ENCODE data around the gene B3GALT5. TPM values are rescaled to one million over a fixed set of nuclear protein-coding genes. Genes with fewer than 3 reads are reported as not detected.

The B3GALT5 gene
- total RNA-seq, 1 donor from 2014 or later, result 0.25 TPM

DNA sequence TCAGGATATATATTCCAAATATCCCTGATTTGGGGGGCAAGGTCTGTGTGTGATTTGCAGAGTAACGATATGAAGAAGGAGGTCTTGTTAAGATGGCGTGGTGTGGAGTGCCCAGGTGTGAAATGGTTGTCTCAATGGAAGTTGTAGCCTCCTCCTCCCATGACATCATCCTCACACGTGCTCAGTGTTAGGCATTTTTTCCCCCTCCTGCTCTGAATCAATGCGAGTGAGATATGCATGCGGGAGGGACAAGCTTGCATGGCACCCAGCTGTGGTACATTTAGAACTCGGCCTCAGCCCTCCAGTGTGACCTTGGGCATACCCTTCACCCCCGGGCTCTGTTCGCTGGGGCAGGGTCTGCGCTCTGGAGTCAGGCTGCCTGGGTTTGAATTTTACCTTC, 55.6 kb downstream of the B3GALT5 start:
- Mint-ChIP-seq H3K9me3 (ENCODE audit: unreplicated experiment) (peaks cover 3% of the 10 kb centered on the region), H3K4me3 (ENCODE audit: unreplicated experiment) (no peak overlapping the region), H3K27ac (ENCODE audit: unreplicated experiment) (no peak overlapping the region), H3K36me3 (ENCODE audit: unreplicated experiment) (no peaks in the 10 kb centered on the region), H3K4me1 (ENCODE audit: low read depth, unreplicated experiment) (no peaks in the 10 kb centered on the region), H3K27me3 (ENCODE audit: unreplicated experiment) (no peaks in the 10 kb centered on the region)
- TF ChIP-seq, protein P1, sequence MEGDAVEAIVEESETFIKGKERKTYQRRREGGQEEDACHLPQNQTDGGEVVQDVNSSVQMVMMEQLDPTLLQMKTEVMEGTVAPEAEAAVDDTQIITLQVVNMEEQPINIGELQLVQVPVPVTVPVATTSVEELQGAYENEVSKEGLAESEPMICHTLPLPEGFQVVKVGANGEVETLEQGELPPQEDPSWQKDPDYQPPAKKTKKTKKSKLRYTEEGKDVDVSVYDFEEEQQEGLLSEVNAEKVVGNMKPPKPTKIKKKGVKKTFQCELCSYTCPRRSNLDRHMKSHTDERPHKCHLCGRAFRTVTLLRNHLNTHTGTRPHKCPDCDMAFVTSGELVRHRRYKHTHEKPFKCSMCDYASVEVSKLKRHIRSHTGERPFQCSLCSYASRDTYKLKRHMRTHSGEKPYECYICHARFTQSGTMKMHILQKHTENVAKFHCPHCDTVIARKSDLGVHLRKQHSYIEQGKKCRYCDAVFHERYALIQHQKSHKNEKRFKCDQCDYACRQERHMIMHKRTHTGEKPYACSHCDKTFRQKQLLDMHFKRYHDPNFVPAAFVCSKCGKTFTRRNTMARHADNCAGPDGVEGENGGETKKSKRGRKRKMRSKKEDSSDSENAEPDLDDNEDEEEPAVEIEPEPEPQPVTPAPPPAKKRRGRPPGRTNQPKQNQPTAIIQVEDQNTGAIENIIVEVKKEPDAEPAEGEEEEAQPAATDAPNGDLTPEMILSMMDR (IDR thresholded peaks at IDR 0.05; ENCODE audit: partially characterized antibody, unreplicated experiment), result no peak
- no peak for DNase-seq

DNA sequence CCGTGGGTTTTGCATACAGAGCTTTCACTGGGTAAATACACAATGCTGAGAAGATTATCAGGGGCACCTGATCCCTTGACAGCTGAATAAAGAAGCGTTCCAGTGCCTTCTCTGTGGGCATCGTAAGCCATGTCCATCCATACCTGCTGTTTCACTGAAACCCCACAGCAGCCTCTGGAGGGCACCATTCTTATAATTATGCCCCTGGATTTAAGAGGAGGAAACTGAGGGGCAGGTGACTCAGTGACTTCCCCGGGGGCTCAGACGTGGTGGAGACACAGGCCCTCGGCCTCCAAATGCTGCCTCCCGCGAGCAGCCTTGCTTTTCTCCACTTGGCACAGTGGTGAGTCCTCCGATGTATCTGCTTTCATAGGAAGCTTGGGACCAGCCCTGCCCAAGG, 56.7 kb downstream of the B3GALT5 start:
- Mint-ChIP-seq H3K36me3 (ENCODE audit: unreplicated experiment) (no peaks in the 10 kb centered on the region), H3K4me3 (ENCODE audit: unreplicated experiment) (no peak overlapping the region), H3K4me1 (ENCODE audit: low read depth, unreplicated experiment) (no peaks in the 10 kb centered on the region), H3K9me3 (ENCODE audit: unreplicated experiment) (peaks cover 2% of the 10 kb centered on the region), H3K27me3 (ENCODE audit: unreplicated experiment) (no peaks in the 10 kb centered on the region), H3K27ac (ENCODE audit: unreplicated experiment) (no peak overlapping the region)
- TF ChIP-seq, protein P1 (IDR thresholded peaks at IDR 0.05; ENCODE audit: partially characterized antibody, unreplicated experiment), result no peak
- DNase-seq, result no peak

DNA sequence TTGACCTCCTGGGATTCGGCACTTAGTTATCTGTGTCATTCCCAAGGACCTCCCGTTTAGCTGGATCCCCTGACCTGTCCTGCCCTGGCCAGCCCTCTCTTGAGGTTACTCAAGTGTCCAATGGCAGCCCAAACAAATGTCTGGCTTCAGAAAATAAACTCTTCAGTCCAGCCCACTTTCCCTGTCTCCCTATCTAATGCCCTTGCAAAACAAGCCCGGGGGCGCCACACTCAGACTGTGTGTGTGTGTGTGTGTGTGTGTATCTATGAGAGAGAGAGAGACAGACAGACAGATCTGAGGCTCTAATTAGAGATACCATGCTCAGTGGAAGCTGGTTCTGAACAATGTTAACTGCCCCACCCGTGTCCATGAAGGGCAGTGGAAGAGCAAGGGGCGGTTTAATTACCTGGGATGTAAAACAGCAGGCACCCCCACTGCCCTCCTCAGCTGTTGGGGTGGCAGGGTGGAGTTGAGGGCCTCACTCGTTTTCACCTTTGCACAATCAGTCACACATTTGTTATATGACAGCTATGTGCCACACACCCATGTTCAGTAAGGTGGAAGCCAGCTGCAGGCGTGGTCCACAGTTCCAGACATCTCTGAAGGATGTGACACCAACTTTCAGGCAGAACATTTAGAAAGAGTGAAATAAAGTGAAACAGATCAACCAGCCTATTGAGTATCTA, 57.4 kb downstream of the B3GALT5 start:
- Mint-ChIP-seq H3K27ac (ENCODE audit: unreplicated experiment) (no peak overlapping the region), H3K4me3 (ENCODE audit: unreplicated experiment) (no peak overlapping the region), H3K4me1 (ENCODE audit: low read depth, unreplicated experiment) (no peaks in the 10 kb centered on the region), H3K36me3 (ENCODE audit: unreplicated experiment) (no peaks in the 10 kb centered on the region), H3K27me3 (ENCODE audit: unreplicated experiment) (no peaks in the 10 kb centered on the region), H3K9me3 (ENCODE audit: unreplicated experiment) (peaks cover 1% of the 10 kb centered on the region)
- TF ChIP-seq, protein P1 (IDR thresholded peaks at IDR 0.05; ENCODE audit: partially characterized antibody, unreplicated experiment), result no peak
- no peak for DNase-seq

DNA sequence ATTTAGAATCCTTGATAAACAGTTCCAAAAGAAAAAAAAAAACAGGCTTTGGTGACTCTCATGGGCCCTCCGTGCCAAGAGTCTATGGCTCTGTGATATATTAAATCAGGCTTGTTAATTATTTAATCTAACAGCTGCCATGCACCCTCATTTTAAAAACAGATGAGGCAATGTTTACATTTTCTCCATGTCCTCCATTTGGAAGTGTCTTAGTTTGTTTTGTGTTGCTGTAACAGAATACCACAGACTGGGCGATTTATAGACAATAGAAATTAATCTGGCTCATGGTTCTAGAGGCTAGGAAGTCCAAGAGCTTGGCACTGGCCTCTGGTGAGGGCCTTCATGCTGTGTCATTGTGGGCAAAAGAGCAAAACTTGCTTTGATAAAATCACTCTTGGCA, 58.0 kb downstream of the B3GALT5 start:
- Mint-ChIP-seq H3K27ac (ENCODE audit: unreplicated experiment) (no peak overlapping the region), H3K27me3 (ENCODE audit: unreplicated experiment) (peaks cover 3% of the 10 kb centered on the region), H3K9me3 (ENCODE audit: unreplicated experiment) (no peaks in the 10 kb centered on the region), H3K36me3 (ENCODE audit: unreplicated experiment) (no peaks in the 10 kb centered on the region), H3K4me3 (ENCODE audit: unreplicated experiment) (no peak overlapping the region), H3K4me1 (ENCODE audit: low read depth, unreplicated experiment) (no peaks in the 10 kb centered on the region)
- DNase-seq, result no peak
- TF ChIP-seq, protein P1 (IDR thresholded peaks at IDR 0.05; ENCODE audit: partially characterized antibody, unreplicated experiment), result no peak

DNA sequence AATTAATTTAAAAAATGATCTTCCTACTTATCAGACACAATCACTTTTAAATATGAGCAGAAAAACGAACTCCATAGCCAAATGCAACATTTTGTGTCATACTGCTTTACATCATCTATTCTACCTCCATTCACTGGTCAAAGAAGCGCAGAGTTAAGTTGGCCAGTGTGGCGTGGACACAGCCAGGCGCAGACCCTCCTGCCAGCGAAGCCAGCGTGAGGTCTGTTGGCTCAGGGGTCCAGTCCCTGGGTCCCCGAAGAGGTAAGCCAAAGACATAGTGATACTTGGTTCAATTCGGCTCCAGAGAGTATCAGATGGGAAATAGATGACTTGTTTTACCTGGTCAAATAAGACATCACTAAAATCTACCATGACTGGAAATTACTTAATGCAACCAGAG, 59.2 kb downstream of the B3GALT5 start:
- H3K27ac Mint-ChIP-seq (ENCODE audit: unreplicated experiment), result no peak overlapping the region
- H3K27me3 Mint-ChIP-seq (ENCODE audit: unreplicated experiment), result peaks cover 3% of the 10 kb centered on the region
- H3K36me3 Mint-ChIP-seq (ENCODE audit: unreplicated experiment), result no peaks in the 10 kb centered on the region
- no peak for DNase-seq
- H3K9me3 Mint-ChIP-seq (ENCODE audit: unreplicated experiment), result no peaks in the 10 kb centered on the region
- H3K4me3 Mint-ChIP-seq (ENCODE audit: unreplicated experiment), result no peak overlapping the region
- TF ChIP-seq, protein P1 (IDR thresholded peaks at IDR 0.05; ENCODE audit: partially characterized antibody, unreplicated experiment), result no peak
- peaks cover 3% of the 10 kb centered on the region for H3K4me1 Mint-ChIP-seq (ENCODE audit: low read depth, unreplicated experiment)

All from glutamatergic neuron (in vitro differentiated cells).